SH-SY5Y (cell line): Measurements from ENCODE around the gene ADORA2A.

ENCODE experiments used
- GATA2 ChIP-seq: IDR thresholded peaks from 2 replicates; pipeline ENCODE4 v1.6.1; 2011; ENCODE audit warnings: mild to moderate bottlenecking, low read depth, low read length
- GATA3 ChIP-seq: IDR thresholded peaks from 2 replicates; pipeline ENCODE4 v1.6.1; 2011; ENCODE audit warnings: low read depth, mild to moderate bottlenecking, low read length, moderate library complexity

DNA sequence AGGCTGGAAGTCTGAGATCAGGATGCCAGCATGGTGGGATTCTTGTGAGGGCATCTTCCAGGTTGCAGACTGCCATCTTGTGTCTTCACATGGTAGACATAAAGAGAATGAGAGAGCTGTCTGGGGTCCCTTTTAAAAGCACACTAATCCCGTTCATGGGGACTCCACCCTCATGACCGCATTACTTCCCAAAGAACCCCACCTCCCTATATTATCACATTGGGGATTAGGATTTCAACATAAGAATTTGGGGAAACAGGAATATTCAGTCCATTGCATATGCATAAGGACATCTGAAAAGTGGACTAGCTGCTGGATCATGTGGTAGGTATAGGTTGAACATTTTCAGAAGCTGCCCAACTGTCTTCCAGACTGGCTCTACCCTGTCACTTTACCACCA, 33.1 kb upstream of the ADORA2A start:
- no peak for TF ChIP-seq GATA3
- no peak for TF ChIP-seq GATA2
